GM19238 (cell line): Measurements from ENCODE around the gene ADAT3.

Experiments
- DNase-seq: peaks from one replicate; pipeline ENCODE4 v3.0.0; 2011; ENCODE audit warnings: low spot score; ENCODE audit not compliant: insufficient read length

The ADAT3 gene

GRCh38 chr19:1905110-1905862 lies at the start of gene ADAT3, which contains the start of gene SCAMP4:
Gene ADAT3, plus strand, starts transcription at chr19:1905399. Its CDS starts 6,649 bp downstream, at chr19:1912048.
Gene SCAMP4, plus strand, starts transcription at chr19:1905399. Its CDS starts 9,621 bp downstream, at chr19:1915020.
- peak; percentile 94 for DNase-seq

- peak; percentile 35 for DNase-seq
Measured at GRCh38 chr19:1855828-1856255, 49.4 kb upstream of the ADAT3 start.

GRCh38 chr19:1856345-1856697 lies 48.9 kb upstream of the ADAT3 start:
- DNase-seq, result peak; percentile 30

- DNase-seq, result peak; percentile 96
Measured at GRCh38 chr19:1856698-1857603, 48.2 kb upstream of the ADAT3 start.

GRCh38 chr19:1857648-1858326 lies 47.4 kb upstream of the ADAT3 start:
- no peak for DNase-seq

GRCh38 chr19:1858412-1859081 lies 46.7 kb upstream of the ADAT3 start:
- no peak for DNase-seq

- DNase-seq, result no peak
Measured at GRCh38 chr19:1859331-1859781, 45.8 kb upstream of the ADAT3 start.

- no peak for DNase-seq
Measured at GRCh38 chr19:1860042-1860775, 45.0 kb upstream of the ADAT3 start.

GRCh38 chr19:1860821-1861598 lies 44.2 kb upstream of the ADAT3 start:
- no peak for DNase-seq

- no peak for DNase-seq
Measured at GRCh38 chr19:1861599-1862031, 43.6 kb upstream of the ADAT3 start.

GRCh38 chr19:1862068-1862423 lies 43.2 kb upstream of the ADAT3 start:
- no peak for DNase-seq

- DNase-seq, result peak; percentile 72
Measured at GRCh38 chr19:1862424-1863327, 42.5 kb upstream of the ADAT3 start.

- DNase-seq, result no peak
Measured at GRCh38 chr19:1863328-1863637, 41.9 kb upstream of the ADAT3 start, which contains the start of gene KLF16. Gene KLF16, minus strand, starts transcription at chr19:1863579. Its CDS starts 82 bp downstream, at chr19:1863497.

GRCh38 chr19:1863638-1864479 lies 41.3 kb upstream of the ADAT3 start:
- DNase-seq, result peak; percentile 98

GRCh38 chr19:1864480-1865171 lies 40.6 kb upstream of the ADAT3 start:
- peak; percentile 93 for DNase-seq

GRCh38 chr19:1865172-1866010 lies 39.8 kb upstream of the ADAT3 start:
- DNase-seq, result no peak
